Mammary epithelial cell (primary cell): ENCODE data around the gene IRS2.

ENCODE experiments used
- EZH2 ChIP-seq: IDR thresholded peaks from 2 replicates; pipeline ENCODE4 v1.6.1; 2012; ENCODE audit warnings: low read length, inconsistent platforms, borderline replicate concordance
- TF ChIP-seq, protein P1 (sequence below), 2 donors: IDR thresholded peaks in 1 of 2; conservative IDR thresholded peaks in 1 of 2; 2 replicates each; pipeline ENCODE4 v1.5.1; 2011 to 2012; ENCODE audit warnings: inconsistent platforms in 2 of 2, low read length in 2 of 2, mild to moderate bottlenecking in 2 of 2, control low read depth in 1 of 2, low read depth in 1 of 2; ENCODE audit not compliant: insufficient read depth in 1 of 2; ENCODE audit errors: extremely low read depth in 1 of 2

DNA sequence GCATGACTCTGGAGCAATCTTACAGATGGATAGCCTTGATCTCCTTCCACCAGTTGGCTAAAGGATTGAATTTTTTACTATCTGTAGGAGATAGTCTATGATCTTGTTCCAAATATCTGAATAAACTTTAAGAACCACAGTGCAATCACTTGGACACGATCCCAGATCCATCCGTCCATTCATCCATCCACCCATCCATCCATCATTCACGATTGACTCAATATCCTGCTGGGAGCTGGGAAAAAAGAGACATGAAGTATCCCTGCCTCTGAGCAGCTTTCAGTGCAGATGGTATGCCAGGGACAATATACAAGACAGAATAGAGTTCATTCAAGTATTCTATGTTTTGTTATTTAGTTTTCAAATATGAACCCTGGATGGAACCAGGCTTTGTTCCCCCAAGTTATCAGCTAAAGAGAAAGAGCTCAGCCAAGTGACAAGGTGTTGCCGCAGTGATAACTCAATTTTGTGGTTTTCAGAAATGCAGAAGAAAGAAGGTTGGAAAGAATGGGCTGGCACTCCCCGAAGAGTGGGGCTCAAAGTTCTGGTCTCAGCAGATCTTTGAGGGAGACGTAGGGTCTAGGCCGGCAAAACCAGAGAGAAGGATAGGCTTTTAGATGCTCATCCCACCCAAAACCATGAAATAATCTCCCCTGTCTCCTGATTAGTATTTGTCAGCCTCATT, 66.3 kb downstream of the IRS2 start:
- TF ChIP-seq, protein P1, sequence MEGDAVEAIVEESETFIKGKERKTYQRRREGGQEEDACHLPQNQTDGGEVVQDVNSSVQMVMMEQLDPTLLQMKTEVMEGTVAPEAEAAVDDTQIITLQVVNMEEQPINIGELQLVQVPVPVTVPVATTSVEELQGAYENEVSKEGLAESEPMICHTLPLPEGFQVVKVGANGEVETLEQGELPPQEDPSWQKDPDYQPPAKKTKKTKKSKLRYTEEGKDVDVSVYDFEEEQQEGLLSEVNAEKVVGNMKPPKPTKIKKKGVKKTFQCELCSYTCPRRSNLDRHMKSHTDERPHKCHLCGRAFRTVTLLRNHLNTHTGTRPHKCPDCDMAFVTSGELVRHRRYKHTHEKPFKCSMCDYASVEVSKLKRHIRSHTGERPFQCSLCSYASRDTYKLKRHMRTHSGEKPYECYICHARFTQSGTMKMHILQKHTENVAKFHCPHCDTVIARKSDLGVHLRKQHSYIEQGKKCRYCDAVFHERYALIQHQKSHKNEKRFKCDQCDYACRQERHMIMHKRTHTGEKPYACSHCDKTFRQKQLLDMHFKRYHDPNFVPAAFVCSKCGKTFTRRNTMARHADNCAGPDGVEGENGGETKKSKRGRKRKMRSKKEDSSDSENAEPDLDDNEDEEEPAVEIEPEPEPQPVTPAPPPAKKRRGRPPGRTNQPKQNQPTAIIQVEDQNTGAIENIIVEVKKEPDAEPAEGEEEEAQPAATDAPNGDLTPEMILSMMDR (conservative IDR thresholded peaks at IDR 0.05 in 1 of 2, IDR thresholded peaks at IDR 0.05 in 1 of 2; ENCODE audit: extremely low read depth in 1 of 2, insufficient read depth in 1 of 2, low read depth in 1 of 2, low read length in 2 of 2) = no peak
- TF ChIP-seq EZH2 = no peak
